NB4 (cell line): Measurements from ENCODE around the gene RHBDF1.

Experiments
- DNase-seq: peaks from one replicate; pipeline ENCODE4 v3.0.0; 2010; ENCODE audit warnings: low read depth
- H3K4me3 ChIP-seq: one replicate; pipeline ENCODE4 v1.5.1; 2011; ENCODE audit warnings: mild to moderate bottlenecking, low read depth, low read length, moderate library complexity
- CTCF ChIP-seq: IDR thresholded peaks from one replicate; pipeline ENCODE4 v1.5.1; 2012; ENCODE audit warnings: low read depth, low read length
- MAX ChIP-seq: IDR thresholded peaks from 2 replicates; pipeline ENCODE4 v1.6.1; 2011; ENCODE audit warnings: low read depth, low read length
- MYC ChIP-seq: IDR thresholded peaks from 2 replicates; pipeline ENCODE4 v1.6.1; 2011; ENCODE audit warnings: low read depth, low read length
- POLR2A ChIP-seq: IDR thresholded peaks from 2 replicates; pipeline ENCODE4 v1.6.1; 2011; ENCODE audit warnings: mild to moderate bottlenecking; ENCODE audit not compliant: insufficient read length; ENCODE audit errors: extremely low read depth

The RHBDF1 gene

GRCh38 chr16:89391-90302 is 17.2 kb upstream of the RHBDF1 start:
- no peak for TF ChIP-seq POLR2A
- TF ChIP-seq CTCF: no peak
- TF ChIP-seq MAX: no peak
- TF ChIP-seq MYC: no peak
- H3K4me3 ChIP-seq: no peak overlapping the region
- DNase-seq: no peak

GRCh38 chr16:88613-89012 is 16.2 kb upstream of the RHBDF1 start:
- TF ChIP-seq MYC (no peak), CTCF (no peak), MAX (no peak), POLR2A (no peak)
- DNase-seq: no peak
- H3K4me3 ChIP-seq: no peak overlapping the region

GRCh38 chr16:86483-86952 is 14.1 kb upstream of the RHBDF1 start:
- no peak for DNase-seq
- no peak for TF ChIP-seq CTCF
- TF ChIP-seq MAX: no peak
- TF ChIP-seq MYC: no peak
- no peak overlapping the region for H3K4me3 ChIP-seq

GRCh38 chr16:85865-86264 is 13.4 kb upstream of the RHBDF1 start:
- TF ChIP-seq MAX: no peak
- no peak for TF ChIP-seq MYC
- TF ChIP-seq POLR2A: no peak
- no peak for TF ChIP-seq CTCF
- DNase-seq: no peak
- no peak overlapping the region for H3K4me3 ChIP-seq

GRCh38 chr16:85407-85782 is 13.0 kb upstream of the RHBDF1 start:
- no peak overlapping the region for H3K4me3 ChIP-seq
- no peak for TF ChIP-seq POLR2A
- no peak for TF ChIP-seq CTCF
- no peak for TF ChIP-seq MAX
- no peak for TF ChIP-seq MYC

More at GRCh38 chr16:85407-85782, 13.0 kb upstream of the RHBDF1 start:
- no peak for DNase-seq
